ENCODE data around the gene CIPC.

The CIPC gene

DNA sequence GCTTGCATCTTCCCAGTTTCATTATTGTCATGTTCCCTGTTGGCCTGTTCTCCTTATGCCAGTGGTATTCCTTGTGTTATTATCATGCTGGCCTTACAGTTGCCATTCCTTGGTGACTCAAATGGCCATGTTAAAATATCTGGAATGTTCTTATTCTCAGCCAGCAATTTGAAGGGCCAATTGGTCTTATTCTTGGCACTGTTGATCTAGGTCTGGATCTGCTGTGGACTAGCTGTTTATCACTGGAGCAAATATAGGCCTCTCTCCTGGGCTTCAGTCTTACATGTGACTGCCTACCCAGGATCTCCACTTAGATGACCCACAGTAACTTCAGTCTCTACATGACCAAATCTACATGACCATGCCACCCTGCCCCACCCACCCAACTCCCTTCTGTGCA lies 5.4 kb downstream of the CIPC start:
- DNase-seq (ENCODE audit: low spot score): no peak

- DNase-seq (ENCODE audit: low spot score): no peak
Measured at GRCh38 chr14:77103951-77104350, 5.9 kb downstream of the CIPC start.

GRCh38 chr14:77104393-77104792 lies 6.3 kb downstream of the CIPC start:
- no peak for DNase-seq (ENCODE audit: low spot score)

GRCh38 chr14:77105145-77105939 lies 7.3 kb downstream of the CIPC start:
- DNase-seq (ENCODE audit: low spot score): no peak

- DNase-seq (ENCODE audit: low spot score): no peak
Measured at GRCh38 chr14:77106666-77107065, 8.6 kb downstream of the CIPC start.

DNA sequence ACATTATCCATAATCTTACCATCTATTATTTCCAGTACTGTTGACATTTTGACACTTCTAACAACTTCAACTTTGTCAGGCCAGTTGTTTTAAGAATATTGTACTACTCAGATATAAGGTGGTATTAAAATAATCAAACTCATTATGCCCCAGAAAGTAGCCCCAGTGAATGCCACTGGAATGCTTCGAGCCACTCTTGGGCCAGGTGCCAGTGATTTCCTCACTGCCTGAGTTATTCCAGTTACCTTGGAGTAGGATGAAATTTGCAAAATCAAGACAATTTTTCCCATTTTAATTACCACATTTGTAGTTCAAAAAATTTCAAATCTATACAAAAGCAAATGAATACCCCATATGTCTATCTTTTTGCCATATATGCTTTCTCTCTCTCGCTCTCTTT lies 9.2 kb downstream of the CIPC start:
- DNase-seq (ENCODE audit: low spot score): no peak

- DNase-seq (ENCODE audit: low spot score): no peak
Measured at GRCh38 chr14:77108753-77109152, 10.7 kb downstream of the CIPC start.

GRCh38 chr14:77109656-77110055 lies 11.6 kb downstream of the CIPC start:
- DNase-seq (ENCODE audit: low spot score): no peak

- DNase-seq (ENCODE audit: low spot score): no peak
Measured at GRCh38 chr14:77110286-77110685, 12.2 kb downstream of the CIPC start.

GRCh38 chr14:77111021-77111420 lies 13.0 kb downstream of the CIPC start:
- no peak for DNase-seq (ENCODE audit: low spot score)

- DNase-seq (ENCODE audit: low spot score): no peak
Measured at GRCh38 chr14:77113644-77114043, 15.6 kb downstream of the CIPC start.

DNA sequence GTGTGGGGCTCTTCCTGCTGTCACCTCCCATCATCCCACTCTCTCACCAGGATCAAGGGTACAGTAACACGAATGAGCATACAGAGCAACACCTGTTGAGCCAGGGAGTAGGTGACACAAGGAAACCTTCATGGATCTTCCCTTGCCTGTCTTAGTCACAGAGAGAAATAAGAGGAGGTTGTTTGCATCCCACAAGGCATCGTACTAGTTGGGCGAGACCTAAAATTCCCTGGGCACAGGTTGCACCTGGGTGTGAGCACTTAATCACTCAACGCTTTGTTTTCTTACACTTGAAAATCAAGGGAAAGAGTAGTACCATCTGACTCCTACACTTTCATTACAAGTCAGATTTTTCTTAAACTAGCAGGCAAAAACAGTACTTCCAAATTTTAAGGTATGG lies 16.6 kb downstream of the CIPC start:
- DNase-seq (ENCODE audit: low spot score): no peak

DNA sequence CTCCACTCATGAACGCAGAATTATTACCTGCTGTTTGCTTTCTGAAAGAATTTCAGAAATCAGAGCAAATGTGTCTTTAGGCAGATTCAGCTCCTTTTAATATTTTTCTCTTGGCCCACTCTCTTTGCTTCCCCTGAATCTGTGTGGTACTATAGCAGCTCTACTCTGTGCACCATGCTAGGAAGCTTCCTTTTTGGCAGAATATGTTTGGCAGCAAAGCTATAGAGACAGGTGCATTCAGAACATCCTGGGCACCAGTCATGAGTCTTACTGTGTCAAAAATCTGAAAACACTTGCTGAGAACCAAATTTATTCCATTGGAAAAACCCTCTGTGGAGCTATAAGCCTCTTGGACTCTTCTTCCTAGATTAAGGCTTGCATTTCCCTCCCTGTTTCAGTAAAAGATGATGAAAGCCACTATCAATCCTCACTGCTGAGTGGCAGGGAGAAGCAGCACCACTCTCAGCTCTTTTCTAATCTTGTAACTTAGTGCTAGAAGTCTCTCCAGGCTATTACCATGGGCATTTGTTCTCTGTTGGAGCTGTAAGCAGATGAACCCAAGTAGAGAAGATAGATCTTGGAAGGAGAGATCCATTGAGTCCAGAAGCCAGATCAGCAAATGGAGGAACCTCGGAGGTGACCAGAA lies 18.2 kb downstream of the CIPC start:
- no peak for DNase-seq (ENCODE audit: low spot score)

DNA sequence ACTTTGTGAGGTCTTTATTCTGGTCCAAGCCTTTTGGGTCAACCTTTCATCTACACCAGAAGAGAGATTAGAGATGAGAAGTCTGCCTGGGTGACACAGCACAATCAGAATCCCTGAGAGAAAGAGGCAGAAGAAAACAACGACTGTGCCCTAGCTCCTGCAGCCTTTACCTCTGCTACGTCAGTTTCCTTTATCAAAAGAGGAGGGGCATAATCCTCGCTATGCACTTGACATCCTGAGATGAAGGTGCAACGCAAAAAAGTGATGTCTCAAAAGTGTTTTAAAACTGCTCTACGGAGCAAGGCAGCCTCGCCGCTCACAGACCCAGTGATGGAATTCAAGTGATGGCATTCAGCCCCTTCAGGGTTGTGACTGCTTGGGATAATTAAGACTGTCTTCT lies 21.8 kb downstream of the CIPC start:
- DNase-seq (ENCODE audit: low spot score): peak; percentile 14

- peak; percentile 36 for DNase-seq (ENCODE audit: low spot score)
Measured at GRCh38 chr14:77120771-77121743, 23.0 kb downstream of the CIPC start.

DNA sequence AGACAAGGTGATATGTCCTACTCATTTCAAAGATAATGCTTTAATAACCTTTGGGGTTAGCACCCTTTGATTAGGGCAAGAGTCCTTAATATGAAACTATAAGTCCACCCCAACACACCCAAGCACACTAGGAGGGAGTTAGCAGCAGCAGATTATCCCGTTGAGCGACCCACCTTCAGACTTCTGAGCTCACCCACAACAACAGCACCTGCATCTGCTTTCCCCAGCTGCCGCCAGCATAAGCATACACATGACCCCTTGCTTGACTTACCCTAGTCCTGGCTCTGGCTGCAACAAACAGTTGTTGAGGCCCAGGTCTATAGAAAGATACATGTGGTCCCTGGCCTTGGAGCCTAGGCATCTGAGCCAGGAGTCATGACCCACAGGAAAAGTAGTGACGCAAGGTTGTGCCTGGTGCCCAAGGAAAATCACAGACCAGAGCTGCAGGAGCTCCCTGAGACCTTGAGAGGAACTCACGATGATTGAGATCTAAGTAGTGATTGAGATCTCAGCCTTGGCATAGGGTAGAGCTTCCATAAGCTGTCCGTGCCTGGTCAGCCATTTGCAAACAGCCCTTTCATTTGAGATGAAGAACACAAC lies 24.6 kb downstream of the CIPC start:
- no peak for DNase-seq (ENCODE audit: low spot score)

DNA sequence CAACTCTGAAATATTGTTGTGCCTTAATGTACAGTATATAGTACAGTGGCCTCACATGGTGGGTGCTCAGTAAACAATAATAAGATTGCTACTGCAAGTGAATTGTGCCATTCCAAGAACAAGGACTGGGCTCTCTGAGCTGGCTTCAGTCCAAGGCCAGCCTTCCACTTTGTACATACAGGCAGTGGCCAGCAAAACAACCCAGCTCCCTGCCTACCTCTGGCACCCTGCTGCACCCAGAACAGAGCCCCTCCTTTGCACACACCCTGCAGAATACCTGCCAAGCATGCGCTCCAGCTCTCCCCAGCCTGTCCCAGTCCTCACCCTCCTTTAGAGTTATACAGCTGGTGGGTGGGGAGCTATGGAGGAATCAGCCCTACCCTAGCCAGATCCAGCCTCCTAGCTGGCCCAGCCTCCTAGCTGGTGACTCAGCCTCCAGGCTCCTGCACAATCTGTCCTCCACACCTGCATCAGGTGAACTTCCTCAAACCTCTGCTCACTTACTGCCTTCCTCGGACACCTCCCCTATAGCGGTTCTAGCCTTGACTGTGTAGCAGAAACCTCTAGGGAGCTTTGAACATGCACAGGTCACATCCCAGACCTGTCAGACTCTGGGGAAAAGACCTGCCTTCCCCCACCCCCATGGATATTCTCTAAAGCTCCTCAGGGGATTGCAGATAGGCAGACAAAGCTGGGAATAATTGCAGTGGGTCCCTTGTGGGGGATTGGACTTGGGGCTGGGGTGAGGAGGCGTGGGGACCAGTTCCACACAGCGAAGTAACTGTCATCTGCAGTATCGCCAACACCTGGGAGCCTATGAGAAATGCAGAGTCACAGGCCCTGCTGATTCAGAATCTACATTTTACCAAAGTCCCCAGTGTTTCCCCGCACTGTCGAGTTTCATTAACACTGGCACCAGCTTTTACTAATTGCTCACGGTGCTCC lies 25.6 kb downstream of the CIPC start:
- DNase-seq (ENCODE audit: low spot score): no peak

GRCh38 chr14:77124345-77125280 lies 26.6 kb downstream of the CIPC start:
- DNase-seq (ENCODE audit: low spot score): peak; percentile 56

GRCh38 chr14:77125281-77125801 lies 27.3 kb downstream of the CIPC start:
- DNase-seq (ENCODE audit: low spot score): no peak
